ENCODE measurements around the gene PCDHGA9. TPM values are rescaled to one million over a fixed set of nuclear protein-coding genes. Genes with fewer than 3 reads are reported as not detected.

PCDHGA9 gene
- total RNA-seq: under 1 TPM in 1 of 2 experiments, not detected in 1; 0.08 TPM

GRCh38 chr5:141402553-141403243 lies at the start of gene PCDHGA9:
TSS of gene PCDHGA9 (plus strand) at chr5:141402778. CDS start at chr5:141402953, 175 bp downstream.

GRCh38 chr5:141354900-141355469 lies 47.6 kb upstream of the PCDHGA9 start, which contains the start of gene PCDHGA4:
TSS of gene PCDHGA4 (plus strand) at chr5:141355021. CDS start at chr5:141355108, 87 bp downstream.

GRCh38 chr5:141359790-141360426 lies 42.7 kb upstream of the PCDHGA9 start, which contains the start of gene PCDHGB2:
TSS of gene PCDHGB2 (plus strand) at chr5:141359994. CDS start at chr5:141360136, 142 bp downstream.

GRCh38 chr5:141363952-141364660 lies 38.5 kb upstream of the PCDHGA9 start, which contains the start of gene PCDHGA5:
TSS of gene PCDHGA5 (plus strand) at chr5:141364162. CDS start at chr5:141364331, 169 bp downstream.

GRCh38 chr5:141369994-141370848 lies 32.4 kb upstream of the PCDHGA9 start, which contains the start of gene PCDHGB3:
TSS of gene PCDHGB3 (plus strand) at chr5:141370242. CDS start at chr5:141370395, 153 bp downstream.

GRCh38 chr5:141373673-141374317 lies 28.8 kb upstream of the PCDHGA9 start, which contains the start of gene PCDHGA6:
TSS of gene PCDHGA6 (plus strand) at chr5:141373891. CDS start at chr5:141374084, 193 bp downstream.

GRCh38 chr5:141382469-141383294 lies 19.9 kb upstream of the PCDHGA9 start, which contains the start of gene PCDHGA7:
TSS of gene PCDHGA7 (plus strand) at chr5:141382742. CDS start at chr5:141382900, 158 bp downstream.

GRCh38 chr5:141387557-141388311 lies 14.8 kb upstream of the PCDHGA9 start, which contains the start of gene PCDHGB4:
TSS of gene PCDHGB4 (plus strand) at chr5:141387698. CDS start at chr5:141387885, 187 bp downstream.

GRCh38 chr5:141392429-141393198 lies 10.0 kb upstream of the PCDHGA9 start, which contains the start of gene PCDHGA8:
TSS of gene PCDHGA8 (plus strand) at chr5:141392633. CDS start at chr5:141392814, 181 bp downstream.

GRCh38 chr5:141397756-141398551 lies 4.6 kb upstream of the PCDHGA9 start, which contains the start of gene PCDHGB5:
TSS of gene PCDHGB5 (plus strand) at chr5:141397947. CDS start at chr5:141398128, 181 bp downstream.

GRCh38 chr5:141407790-141408505 lies 5.4 kb downstream of the PCDHGA9 start, which contains the start of gene PCDHGB6:
TSS of gene PCDHGB6 (plus strand) at chr5:141408021. CDS start at chr5:141408203, 182 bp downstream.

GRCh38 chr5:141412854-141413539 lies 10.4 kb downstream of the PCDHGA9 start, which contains the start of gene PCDHGA10:
TSS of gene PCDHGA10 (plus strand) at chr5:141412987. CDS start at chr5:141413176, 189 bp downstream.

GRCh38 chr5:141417494-141418172 lies 15.1 kb downstream of the PCDHGA9 start, which contains the start of gene PCDHGB7:
TSS of gene PCDHGB7 (plus strand) at chr5:141417677. CDS start at chr5:141417860, 183 bp downstream.

GRCh38 chr5:141420855-141421488 lies 18.4 kb downstream of the PCDHGA9 start, which contains the start of gene PCDHGA11:
TSS of gene PCDHGA11 (plus strand) at chr5:141421051. CDS start at chr5:141421228, 177 bp downstream.

